GM18873 (cell line): ENCODE results near the gene ZBTB20.
A peak's percentile ranks its signal among the peaks of the same experiment; 100 is the strongest.

Experiments used
- ATAC-seq: cut with Tn5 transposase; IDR thresholded peaks from one replicate; pipeline ENCODE4 v1.9.1; 2021; ENCODE audit warnings: mild to moderate bottlenecking, moderate library complexity, moderate number of reproducible peaks; ENCODE audit not compliant: unreplicated experiment, low FRiP score

ZBTB20 gene

DNA sequence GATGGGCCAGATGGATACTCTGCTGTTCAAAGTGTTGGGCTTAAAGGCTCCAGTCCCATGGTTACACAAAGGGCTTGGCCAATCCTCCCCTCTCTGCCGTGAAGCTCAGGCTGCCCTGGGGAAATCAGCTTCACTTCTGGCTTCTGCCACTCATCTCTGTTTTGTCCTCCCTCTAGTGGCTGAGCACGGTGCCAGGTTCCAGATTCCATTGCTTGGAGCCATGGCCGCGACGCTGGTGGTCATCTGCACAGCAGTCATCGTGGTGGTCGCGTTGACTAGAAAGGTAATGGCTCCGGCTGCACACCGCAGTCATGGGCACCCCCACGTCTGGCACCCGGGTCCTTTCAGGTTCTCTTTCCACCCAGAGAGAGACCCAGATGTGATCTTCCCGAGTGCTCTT lies 847.7 kb downstream of the ZBTB20 start:
- ATAC-seq: no peak

GRCh38 chr3:114295946-114296345 lies 851.1 kb downstream of the ZBTB20 start:
- ATAC-seq: no peak

DNA sequence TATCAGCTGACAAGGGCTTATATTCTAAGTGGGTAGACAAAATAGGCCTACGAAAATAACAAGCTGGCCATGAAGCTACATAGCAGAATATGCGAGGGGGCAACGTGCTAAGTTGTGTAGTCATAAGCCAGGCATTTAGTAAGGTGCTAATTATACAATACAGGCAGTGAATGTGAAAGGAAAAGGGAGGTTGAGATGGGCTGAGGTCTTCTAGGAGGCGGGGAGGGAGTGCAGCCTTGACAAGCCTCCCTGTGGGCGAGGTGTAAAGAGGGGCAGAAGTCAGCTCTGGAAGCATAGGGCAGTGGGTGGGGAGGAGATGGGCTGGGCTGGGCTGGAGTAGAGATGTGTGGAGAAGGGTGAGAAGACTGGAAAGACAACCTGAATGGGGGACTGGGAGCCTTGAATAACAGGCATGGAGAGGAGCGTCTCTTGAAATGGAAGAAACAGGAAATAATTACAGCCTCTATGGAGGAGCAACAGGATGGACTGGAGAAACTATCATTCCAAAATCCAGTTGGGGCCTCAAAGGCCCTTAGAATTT lies 852.1 kb downstream of the ZBTB20 start:
- no peak for ATAC-seq

DNA sequence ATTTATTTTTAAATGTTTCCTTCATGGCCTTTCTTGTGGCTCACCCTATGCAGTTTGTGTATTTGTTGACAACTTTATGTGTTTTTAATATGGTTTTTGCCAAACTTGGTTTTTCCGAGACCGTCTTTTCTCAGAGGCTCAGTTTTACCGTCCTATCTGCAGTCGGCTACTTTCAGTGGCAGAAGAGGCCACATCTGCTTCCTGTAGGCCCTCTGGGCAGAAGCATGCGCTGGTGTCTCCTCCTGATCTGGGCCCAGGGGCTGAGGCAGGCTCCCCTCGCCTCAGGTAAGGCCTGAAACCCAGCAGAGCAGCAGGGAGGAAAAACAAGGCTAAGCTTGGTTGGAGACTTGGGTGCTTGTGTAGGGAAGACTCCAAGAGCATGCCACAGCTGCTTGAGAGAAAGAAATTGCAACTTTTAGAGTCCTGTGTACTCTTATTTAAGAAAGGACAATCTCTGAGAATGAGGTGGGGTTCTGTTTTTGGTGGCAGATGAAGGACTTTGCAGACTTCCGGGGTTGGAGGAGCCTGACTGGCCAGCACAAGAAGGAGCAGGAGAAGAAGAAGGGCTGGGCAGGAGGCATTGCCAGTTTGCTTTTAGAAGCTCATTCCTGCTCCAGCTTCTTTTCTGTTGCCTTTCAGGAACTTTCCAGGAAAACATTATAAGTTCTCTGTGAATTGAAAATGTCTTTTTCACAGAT lies 853.1 kb downstream of the ZBTB20 start, which contains the start of gene TIGIT:
TSS of gene TIGIT (plus strand) at position 191 of the 698 bp plus-strand sequence. CDS start at position 225, 34 bp downstream.
- no peak for ATAC-seq

DNA sequence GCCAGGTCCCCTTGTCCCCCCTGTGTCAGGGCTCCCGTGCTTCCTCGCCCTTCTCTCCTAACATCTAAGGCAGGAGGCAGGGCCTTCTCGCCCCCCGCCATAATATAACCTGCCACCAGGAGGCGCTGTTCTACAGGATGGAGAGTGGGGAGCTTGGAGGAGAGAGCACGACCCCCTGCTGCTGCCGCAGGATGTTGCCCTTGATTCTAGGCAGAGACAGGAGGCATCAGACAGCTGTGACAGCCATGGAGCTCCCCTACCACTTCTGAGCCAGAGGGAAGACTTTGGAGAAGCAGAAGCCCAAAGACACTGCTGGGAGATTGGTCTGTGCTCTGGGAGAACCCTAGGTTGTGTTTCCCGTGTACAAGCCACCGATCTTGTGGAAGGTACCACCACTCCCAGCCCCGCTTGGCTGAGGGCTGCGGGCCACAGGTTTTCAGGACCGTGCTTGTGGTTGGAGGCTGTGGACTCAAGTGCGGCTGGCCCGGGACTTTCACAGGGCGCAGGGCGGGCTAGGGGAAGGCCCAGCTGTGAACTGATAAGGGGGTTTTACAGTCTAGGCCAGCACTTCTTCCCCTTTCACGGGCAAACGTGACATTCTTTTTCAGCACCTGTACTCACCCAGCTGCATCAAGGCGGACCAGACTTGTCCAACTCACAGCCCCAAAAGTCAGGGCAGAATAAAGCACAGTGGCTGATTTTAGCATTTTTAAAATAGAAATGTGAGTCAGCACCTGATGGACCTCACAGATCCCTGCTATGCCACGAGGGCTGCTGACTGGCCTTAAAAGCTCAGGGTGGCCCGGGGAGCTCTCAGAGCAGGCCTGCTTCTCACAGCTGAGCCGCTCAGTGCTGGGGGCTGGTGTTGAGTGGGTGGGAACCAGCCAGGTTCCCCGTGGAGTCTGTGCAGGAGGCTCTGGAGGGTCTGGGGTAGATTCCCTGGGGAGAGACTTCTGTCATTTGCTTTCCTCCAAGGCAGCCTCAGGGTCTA lies 855.9 kb downstream of the ZBTB20 start:
- ATAC-seq: peak; percentile 91

DNA sequence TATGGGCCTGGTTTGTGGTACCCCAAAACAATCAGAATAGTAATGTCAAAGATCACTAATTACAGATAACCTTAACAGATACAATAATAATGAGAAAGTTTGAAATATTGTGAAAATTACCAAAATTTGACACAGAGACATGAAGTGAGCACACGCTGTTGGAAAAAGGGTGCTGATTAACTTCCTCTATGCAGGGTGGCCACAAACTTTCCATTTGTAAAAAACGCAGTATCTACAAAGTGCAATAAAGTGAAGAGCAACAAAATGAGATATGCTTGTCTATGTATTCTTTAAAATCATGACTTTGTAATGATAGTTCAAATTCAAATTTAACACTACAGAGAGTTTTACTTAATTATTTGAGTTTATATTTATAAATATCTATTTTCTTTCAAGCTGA lies 860.8 kb downstream of the ZBTB20 start:
- no peak for ATAC-seq

DNA sequence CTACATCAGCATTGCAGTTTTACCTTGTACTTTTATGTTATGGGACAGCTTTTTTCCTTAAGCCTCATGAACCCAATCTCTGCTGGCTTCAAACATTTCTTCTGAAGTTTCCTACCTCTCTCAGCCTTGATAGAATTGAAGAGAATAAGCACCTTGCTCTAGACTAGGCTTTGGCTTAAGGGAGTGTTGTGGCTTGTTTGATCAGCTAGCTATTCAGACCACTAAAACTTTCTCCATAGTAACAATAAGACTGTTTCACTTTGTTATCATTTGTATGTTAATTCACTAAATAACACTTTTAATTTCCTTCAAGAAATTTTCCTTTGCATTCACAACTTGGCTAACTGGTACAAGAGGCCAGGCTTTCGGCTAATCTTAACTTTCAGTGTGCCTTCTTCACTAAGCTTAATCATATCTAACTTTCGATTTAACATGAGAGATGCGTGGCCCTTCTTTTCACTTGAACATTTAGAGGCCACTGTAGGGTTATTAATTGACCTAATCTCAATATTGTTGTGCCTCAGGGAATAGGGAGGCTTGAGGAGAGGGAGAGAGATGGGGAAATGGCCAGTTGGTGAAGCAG lies 861.3 kb downstream of the ZBTB20 start:
- no peak for ATAC-seq

- no peak for ATAC-seq
These were observed 862.4 kb downstream of the ZBTB20 start for GRCh38 chr3:114284644-114285043.
